GM18499 (cell line): ENCODE measurements around the gene FSTL4.

Experiments used
- ATAC-seq: cut with Tn5 transposase; IDR thresholded peaks from one replicate; pipeline ENCODE4 v1.9.1; 2021; ENCODE audit warnings: moderate number of reproducible peaks; ENCODE audit not compliant: insufficient read depth, unreplicated experiment

FSTL4 gene

GRCh38 chr5:133612249-133612860, at the start of gene FSTL4:
Gene FSTL4 (minus strand): TSS chr5:133612541.
- no peak for ATAC-seq

GRCh38 chr5:133661389-133661788, 49.0 kb upstream of the FSTL4 start:
- no peak for ATAC-seq

- ATAC-seq, result no peak
These were observed 46.0 kb upstream of the FSTL4 start for GRCh38 chr5:133658327-133658726.

GRCh38 chr5:133657036-133657435, 44.7 kb upstream of the FSTL4 start:
- ATAC-seq, result no peak

DNA sequence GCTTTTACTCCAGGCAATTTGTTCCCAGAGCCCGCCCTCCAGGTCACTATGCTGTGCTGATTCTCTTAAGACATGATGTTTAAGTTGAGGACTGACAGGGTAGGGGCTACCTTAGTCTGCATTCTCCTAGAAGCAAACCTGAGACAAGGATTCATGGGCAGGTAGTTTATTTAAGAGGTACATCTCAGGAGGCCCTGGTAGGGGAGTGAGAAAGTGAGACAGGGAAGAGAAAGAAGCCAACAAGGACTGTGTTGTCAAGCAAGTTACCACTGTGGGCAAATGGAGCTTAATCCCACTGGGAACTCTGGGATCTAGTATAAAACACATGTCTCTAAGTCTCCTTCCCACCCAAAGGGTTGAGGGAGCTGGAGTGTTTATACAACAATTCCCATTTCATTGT, 43.6 kb upstream of the FSTL4 start:
- ATAC-seq, result no peak

DNA sequence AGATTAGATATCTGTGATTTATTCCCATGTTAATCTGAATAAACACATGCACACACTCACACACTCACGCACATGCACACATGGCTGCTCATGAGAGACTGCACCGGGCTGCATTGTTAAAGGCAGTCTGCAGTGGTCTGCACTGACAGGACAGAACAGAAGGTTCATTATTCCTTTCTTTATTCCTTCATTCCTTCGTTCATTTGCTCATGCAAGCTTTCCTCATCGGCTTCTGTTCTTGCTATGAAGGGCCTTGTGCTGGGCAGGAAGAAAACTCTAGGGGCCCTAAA, 41.4 kb upstream of the FSTL4 start:
- ATAC-seq, result no peak

DNA sequence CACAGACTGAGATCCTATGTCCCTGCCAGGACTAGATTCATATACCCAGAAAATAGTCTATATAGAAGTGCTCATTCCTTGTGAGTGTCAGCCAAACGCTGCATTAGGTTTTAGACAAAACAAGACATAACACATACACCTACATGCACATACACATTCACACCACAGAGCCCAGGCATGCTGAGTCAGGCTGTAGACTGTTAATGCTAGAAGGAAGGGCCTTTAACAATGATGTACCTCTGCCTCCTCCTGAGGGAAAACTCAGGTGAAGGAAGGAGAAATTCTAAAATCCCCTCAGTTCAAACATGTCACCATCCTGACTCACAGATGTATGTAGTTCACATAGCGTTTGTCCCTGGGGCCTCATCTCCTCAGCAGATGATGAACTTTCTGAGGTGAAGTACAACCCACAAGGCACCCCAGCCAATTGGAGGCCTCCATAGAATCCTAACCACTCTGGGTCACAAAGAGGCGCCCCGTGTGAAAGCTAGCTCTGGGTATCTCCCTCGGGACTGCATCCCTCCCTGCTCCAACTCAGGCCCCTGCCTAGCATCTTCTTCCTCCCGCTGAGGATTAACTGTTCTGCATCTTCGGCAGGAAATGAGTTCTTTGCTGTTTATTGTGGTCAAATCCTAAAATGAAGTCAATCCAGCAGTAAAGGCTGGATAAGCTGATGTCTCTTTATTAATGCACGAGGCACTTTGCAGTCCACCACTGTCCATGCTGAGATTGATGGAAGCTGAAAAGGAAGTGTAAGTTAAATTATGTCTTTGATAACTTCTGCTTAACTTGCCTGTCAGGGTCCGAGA, 40.8 kb upstream of the FSTL4 start:
- no peak for ATAC-seq

DNA sequence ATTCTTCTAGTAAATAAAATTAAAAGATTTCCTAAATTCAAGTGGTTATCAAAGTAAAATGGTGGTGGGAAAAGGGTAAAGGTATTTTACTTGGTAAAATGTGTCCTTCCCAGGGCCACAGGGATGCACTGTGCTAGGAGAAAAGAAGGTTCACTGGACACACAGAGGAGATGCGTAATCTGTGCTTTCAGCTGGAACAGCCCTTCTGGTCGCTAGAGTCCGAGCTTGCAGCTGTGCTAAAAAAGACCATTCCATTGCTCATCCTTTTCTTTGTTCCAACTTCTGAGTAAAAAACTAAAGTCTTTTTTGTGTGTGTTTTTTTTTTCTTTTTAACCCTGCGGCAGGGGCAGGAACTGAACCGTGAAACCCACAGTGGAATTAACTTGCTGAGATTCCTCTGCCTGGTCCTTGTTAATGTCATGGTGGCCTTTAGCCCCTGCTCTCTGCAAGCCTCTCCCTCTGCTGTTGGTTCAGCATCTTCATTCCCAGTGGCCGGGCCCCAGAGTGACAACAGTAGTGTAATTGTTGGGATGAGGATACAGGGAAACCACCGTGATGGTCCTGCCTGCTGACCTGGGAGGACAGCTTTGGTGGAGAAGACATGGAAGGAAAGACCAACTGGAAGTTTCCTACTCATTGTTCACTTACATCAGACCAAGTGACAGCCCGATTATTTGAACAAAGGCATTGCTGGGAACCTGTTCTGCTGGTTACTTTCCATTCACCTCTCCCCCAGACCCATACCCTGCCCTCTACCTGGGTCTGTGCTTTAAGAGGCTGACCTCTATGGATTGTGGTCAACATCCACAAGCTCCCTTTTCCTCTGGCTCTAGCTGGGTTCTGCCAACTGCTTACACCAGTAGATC, 31.9 kb upstream of the FSTL4 start:
- ATAC-seq, result no peak

GRCh38 chr5:133643365-133643764, 31.0 kb upstream of the FSTL4 start:
- no peak for ATAC-seq

DNA sequence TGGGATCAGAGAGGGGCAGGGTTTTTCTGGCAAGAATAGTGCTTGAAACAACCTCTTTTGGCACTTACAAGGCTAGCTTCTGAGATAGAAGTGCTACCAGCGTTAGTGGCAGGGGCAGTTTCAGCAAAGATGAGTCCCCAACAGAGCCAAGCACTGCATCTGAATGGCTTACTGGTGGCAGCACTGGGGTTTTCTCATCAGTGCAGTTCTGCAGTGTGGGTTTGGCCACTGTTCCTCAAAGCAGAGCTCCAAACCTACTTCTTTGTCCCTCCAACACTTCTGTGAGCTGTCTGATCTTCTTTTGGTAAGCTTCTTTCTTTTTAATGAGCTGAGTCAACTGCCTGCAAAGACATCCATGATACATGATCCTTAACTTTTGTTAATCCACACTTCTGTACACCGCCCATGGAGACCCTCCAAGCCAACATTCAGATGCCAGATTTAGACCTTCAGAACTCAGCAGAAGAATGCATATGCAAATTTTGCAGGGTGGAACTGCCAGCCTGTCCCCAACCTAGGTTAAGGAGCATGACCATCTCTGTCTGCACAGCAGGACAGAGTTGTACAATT, 29.9 kb upstream of the FSTL4 start:
- no peak for ATAC-seq

DNA sequence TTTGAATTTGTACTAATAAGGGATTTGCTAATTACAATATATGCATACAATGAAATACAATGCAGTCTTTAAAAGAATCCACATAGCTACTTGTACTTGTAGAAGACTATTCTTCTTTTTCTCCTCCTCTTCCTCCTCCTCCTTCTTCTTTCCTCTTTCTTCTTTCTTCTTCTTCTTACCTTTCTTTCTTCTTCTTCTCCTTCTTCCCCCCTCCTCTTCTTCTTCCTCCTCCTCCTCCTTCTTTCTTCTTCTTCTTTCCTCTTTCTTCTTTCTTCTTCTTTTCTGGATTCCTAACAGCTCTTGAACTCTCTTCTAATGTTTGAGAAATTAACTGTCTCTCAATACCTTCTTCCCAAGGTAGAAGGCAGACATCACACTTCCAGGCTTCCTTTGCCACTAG, 29.3 kb upstream of the FSTL4 start:
- ATAC-seq, result no peak

GRCh38 chr5:133639850-133640528, 27.6 kb upstream of the FSTL4 start:
- no peak for ATAC-seq

GRCh38 chr5:133638436-133638835, 26.1 kb upstream of the FSTL4 start:
- ATAC-seq, result no peak

- no peak for ATAC-seq
These were observed 24.9 kb upstream of the FSTL4 start for GRCh38 chr5:133637206-133637605.

DNA sequence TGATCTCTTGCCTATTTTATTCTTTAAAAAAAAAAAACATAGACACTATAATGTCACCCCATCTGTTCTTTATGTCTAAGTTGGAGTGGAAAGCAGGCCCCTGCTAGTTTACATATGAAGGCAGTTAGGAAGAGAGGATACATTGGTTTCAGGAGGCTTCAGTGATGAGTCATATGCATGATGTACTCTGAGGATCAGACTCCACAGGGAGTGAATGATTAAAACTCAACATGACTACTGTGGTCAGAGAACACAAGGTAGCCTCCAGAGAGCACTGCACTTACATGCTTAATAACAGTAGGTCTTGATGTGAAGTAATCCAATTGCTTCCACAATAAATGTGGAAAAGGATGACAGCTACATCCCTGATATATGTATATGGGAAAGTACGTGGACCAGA, 22.7 kb upstream of the FSTL4 start:
- ATAC-seq, result no peak

DNA sequence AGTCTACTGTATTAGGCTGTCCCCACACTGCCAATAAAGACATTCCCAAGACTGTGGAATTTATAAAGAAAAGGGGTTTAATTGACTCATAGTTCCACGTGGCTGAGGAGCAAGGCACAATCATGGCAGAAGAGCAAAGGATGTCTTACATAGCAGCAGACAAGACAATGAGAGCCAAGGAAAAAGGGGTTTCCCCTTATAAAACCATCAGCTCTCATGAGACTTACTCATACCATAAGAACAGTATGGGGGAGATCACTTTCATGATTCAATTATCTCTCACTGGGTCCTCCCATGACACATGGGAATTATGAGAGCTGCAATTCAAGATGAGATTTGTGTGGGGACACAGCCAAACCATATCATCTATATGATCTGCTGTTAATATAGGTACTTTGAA, 14.8 kb upstream of the FSTL4 start:
- no peak for ATAC-seq

- no peak for ATAC-seq
These were observed 12.0 kb upstream of the FSTL4 start for GRCh38 chr5:133624316-133624715.

- no peak for ATAC-seq
These were observed 5.8 kb upstream of the FSTL4 start for GRCh38 chr5:133618141-133618540.

- ATAC-seq, result no peak
These were observed 1.4 kb upstream of the FSTL4 start for GRCh38 chr5:133613743-133614142.

- no peak for ATAC-seq
These were observed 843 bp upstream of the FSTL4 start for GRCh38 chr5:133613184-133613583.
